GM18873 (cell line): ENCODE data around the gene COL4A2.
"Not testable (repeated sequence)": the region's sequence is repeated elsewhere in the genome, so short reads cannot be mapped to it uniquely, and the experiment has no call there.

ENCODE experiments used
- ATAC-seq: cut with Tn5 transposase; IDR thresholded peaks from one replicate; pipeline ENCODE4 v1.9.1; 2021; ENCODE audit warnings: mild to moderate bottlenecking, moderate library complexity, moderate number of reproducible peaks; ENCODE audit not compliant: unreplicated experiment, low FRiP score

COL4A2 gene

DNA sequence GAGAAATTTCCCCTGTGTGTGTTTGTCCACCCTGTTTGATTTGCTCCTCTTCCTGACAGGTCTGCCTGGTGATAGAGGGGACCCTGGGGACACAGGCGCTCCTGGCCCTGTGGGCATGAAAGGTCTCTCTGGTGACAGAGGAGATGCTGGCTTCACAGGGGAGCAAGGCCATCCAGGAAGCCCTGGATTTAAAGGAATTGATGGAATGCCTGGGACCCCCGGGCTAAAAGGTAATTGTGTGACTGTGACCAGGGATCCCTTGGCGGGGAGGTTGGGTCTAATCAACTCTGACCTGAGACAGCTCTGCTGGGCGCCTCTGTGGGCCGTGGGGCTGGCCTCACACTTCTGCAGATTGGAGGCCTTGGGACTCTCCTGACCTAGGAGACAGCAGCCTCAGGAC lies 173.1 kb downstream of the COL4A2 start:
- ATAC-seq: no peak

DNA sequence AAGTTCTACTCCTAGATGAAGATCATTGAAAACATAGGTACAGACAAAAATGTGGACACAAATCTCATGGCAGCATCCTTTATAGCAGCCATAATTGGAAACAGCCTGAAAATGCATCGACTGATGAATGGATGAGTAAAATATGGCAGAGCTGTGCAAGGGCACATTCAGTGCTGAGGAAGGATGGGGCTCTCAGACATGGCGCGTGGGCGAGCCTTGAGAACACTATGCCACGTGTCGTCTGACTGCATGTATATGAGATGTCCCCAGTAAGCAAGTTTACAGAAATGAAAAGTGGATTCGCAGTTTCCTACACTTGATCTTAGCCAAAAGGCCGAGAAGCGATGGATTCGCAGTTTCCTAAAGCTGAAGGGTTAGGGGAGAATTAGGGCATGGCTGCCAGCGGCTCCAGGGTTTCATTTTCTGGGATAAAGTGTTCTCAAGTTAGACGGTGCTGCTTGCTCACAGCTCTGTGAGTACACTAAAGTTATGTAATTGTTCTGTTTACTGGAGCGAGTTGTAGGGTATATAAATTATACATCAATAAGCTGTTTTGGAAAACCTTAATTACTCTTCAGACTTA lies 176.4 kb downstream of the COL4A2 start:
- ATAC-seq: no peak

DNA sequence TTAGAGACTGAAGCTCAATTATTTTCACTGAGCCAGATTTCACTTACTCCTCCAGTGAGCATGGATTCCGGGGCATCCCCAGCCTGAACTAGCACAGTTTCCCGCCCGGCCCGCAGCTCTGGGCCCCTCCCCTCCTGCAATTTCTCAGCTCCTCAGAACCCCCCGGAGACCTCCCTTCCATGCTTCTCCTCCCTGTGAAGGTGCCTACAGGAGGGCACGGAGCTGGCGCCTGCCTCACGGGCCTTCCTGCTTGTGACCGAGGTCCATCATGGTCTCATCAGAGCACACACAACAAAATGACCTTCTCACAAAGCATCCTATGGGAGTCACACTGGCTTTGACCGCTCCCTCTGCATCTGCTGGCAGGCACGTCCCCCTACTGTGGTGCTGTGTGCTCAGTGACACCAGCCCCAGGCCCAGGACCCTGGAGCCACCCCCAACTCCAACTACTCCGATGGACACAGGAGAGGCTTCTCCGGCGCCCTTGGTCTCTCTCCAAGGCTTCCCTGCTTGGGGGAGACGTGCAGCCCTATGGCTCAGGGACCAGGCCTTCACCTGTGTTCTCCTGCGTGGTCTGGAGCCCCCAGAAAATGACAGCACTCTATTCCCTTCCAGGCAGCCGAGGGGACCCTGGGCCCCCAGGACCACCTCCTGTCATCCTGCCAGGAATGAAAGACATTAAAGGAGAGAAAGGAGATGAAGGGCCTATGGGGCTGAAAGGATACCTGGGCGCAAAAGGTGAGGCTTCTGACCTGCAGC lies 177.4 kb downstream of the COL4A2 start:
- ATAC-seq: no peak

DNA sequence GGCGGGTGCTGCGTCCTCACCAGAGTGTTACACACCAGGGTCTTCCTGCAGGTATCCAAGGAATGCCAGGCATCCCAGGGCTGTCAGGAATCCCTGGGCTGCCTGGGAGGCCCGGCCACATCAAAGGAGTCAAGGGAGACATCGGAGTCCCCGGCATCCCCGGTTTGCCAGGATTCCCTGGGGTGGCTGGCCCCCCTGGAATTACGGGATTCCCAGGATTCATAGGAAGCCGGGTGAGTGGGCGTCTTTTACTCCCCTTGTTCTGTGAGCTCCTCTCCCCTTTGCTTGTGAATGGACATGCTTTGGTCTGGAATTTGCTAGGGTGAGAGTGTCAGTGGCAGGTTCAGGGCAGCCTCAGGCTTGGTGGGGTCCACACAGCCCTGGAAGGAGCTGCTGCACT lies 178.5 kb downstream of the COL4A2 start:
- no peak for ATAC-seq

DNA sequence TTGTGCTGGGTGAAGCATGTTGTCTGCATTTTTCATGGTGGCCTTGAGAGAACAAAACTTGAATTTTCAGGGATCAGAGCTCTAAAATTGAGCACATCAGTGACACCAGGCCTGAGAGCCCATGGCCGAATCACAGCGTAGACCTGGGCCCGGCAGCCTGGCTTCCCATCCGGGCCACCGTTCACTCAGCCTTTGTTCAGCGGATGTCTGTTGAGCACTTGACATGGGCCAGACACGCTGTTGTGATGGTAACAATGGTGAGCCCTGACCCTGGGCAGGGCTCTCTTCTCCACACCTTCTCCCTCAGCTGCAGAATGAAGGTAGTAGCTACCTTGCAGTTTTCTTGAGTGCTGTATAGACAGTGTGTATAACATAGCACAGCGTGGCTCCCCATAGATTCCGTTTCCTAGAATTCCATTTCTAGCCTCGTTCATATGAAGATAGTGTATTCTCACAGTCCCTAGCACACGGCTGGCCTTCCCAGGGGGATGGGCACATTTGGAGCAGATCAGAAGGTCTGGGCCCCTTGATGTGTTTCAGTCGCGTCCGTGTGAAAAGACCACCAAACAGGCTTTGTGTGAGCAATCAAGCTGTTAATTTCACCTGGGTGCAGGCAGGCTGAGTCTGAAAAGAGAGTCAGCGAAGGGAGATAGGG lies 179.1 kb downstream of the COL4A2 start:
- no peak for ATAC-seq

DNA sequence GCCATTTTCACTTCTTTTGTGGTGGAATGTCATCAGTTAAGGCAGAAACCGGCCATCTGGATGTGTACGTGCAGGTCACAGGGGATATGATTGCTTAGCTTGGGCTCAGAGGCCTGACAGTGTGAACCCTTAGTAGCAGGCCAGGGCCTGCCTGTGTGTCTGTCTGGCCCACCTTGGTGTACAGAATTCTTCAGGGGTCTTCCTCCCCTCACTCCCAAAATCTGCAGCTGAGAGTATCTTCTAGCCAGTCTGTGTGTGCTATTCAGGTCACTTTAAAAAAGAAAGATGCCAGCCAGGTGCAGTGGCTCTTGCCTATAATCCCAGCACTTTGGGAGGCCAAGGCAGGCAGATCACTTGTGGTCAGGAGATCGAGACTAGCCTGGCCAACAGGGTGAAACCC lies 179.8 kb downstream of the COL4A2 start:
- ATAC-seq: not testable (repeated sequence)

DNA sequence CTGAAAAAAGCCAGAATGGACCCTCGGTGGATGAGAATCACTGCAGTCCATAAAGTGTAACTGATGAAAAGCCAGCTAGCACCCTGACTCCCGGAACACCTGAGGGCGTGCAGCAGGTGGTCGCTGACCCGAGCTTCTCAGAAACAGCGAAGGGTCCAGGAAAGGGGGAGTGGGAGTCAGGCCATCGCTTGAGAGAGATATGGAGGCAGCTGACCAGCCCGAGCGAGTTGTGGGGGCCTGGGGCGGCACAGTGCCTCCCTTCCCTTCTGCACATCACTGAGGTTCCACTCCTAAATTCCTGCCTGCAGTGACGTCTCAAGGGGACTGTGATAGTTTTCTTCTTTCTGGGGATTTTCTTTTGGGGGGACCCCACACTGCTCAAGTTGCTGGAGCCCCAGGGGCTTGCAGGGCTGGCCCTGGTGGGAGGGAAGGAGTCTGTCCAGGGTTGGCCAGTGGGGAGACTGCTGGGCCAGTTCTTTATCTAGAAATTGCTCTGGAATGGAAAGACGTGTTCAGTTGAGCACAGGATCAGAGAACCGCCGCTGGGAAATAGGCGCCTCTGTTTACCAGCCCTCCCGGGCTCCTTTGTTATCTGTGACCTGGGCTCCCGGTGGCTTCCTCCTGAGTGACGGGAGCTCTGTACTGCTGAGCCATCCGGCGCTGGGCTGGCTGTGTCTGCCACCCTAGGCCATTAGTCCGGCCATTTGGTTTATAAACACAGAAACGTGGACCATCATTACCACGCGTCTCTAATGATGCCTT lies 183.1 kb downstream of the COL4A2 start:
- no peak for ATAC-seq

DNA sequence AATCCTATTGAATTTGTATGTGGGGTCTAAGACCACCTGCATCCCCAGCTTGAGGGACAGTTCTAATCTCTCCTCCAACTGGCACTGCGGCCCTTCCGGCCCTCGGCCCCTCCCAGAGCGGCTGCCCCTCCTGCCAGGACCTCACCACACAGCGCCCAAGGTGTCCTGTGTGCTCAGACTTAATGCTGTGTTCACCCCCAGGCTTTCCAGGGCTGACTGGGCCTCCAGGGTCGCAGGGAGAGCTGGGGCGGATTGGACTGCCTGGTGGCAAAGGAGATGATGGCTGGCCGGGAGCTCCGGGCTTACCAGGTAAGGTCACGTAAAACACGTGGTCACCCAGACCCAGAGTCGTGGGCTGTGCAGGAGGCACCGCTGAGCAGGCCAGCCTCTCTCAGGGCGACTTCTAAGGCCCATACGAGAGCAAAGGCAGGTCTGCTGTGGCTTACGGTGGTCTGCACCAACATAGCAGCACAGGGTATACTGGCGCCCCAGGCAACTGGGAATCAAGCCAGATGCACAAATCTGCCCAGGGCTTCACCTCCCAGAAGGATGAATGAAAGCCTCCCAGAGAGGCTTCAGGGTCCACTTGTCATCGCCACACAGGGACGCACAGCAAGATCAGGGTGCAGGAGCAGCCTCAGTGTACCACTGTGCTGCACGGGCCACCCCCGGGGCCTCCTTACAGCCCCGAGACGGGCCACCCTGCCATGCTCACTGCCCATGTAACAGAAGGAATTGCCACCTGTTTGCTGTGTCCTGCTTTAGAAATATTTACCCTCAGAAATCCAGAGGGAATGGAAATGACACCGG lies 185.0 kb downstream of the COL4A2 start:
- ATAC-seq: no peak

DNA sequence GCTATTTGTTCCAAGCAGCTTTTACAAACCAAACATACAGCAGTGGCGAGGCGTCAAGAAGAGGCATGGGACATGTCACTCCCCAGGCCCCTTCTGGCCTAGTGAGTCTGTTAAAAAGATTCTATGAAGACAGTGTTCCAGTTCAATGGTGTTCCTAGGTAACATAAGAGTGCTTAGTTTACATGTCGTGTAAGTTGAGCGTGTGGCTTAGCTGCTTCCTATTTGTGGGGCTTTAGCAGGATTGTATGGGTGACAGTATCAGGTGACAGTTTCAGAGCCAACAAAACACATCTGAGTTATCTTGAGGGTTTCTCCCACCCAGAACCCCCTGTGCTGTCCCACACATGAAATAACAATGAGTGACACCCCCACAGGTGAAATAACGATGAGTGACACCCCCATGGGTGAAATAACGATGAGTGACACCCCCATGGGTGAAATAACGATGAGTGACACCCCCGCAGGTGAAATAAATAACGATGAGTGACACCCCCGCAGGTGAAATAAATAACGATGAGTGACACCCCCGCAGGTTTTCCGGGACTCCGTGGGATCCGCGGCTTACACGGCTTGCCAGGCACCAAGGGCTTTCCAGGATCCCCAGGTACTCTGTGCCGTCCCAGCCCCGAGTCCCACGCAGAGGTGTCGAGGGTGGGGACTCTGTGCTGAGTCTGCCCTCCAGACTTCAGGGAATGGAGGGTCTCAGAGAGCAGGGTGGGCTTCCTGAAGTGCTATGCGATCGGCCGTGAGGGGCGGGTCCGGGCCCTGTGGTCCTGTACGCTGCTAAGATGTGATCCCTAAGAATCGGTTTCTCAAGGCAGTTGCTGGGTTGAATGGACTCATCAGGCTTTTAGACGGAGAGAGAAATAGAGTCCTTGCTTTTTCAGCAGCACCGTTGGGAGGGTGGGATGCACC lies 185.9 kb downstream of the COL4A2 start:
- no peak for ATAC-seq

DNA sequence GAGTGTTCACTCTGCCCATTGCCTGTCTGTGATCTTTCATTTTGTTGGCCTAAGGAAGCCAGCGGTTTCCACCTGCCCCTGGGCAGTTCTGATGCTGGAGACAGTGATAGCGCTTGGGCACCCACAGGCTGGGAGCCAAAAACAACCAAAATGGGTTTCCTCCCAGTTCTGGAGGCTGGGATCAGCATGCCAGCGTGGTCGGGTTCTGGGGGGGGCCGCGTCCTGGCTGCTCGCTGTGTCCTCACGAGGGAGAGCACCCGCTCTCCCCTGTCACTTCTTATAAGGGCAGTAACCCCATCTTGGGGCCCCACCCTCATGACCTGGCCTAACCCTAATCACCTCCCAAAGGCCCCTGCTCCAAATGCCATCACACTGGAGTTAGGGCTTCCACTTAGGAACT lies 186.5 kb downstream of the COL4A2 start:
- ATAC-seq: no peak

DNA sequence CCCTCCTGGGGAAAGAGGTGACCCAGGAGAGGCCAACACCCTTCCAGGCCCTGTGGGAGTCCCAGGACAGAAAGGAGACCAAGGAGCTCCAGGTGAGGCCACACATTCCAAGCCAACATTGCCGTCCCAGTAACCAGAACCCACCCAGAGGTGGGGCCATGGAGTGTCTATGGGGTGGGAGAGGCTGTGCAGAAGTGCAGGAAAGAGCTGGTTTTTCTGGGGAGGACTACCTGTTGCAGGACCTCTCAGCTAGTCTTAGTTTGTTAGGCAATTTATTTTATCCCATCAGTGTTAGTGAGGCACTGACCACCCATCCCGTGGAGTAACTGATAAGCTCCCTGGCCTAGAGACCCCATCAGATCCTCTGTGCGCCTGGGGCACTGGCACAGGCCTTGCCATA lies 188.3 kb downstream of the COL4A2 start:
- no peak for ATAC-seq

DNA sequence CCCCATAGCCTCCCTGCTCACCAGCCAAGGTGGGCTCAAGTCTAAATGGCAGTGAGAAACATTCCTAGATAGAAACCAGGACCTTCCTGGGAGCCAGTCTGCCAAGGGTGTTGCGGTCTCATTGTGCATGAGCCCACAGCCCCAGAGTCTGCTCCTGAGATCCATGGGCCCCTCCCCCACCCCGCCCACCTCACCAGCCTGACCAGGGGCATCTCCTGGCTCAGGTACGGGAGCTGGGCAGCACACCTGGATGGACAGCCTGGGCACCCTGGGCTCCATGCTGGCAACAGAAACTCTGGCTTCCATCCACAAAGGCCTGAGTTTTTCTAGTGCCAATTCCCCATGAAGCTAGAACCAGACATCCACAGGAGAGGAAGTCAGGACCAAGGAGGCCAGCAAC lies 188.8 kb downstream of the COL4A2 start:
- no peak for ATAC-seq

DNA sequence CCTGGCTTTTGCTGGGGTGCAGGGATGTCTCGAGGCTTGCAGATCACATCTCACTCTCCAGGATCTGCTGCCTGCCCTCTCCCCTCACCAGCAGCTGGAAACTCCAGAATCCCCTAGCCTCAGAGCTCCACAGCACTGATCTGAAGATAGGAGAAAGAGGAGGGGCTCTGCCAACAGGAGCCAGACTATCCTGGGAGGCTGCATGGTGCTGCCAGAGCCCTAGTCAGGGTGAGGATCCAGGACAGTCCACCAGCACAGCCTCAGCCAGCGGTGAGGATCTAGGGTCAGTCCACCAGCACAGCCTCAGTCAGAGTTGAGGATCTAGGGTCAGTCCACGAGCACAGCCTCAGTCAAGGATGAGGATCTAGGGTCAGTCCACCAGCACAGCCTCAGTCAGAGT lies 189.2 kb downstream of the COL4A2 start:
- no peak for ATAC-seq

DNA sequence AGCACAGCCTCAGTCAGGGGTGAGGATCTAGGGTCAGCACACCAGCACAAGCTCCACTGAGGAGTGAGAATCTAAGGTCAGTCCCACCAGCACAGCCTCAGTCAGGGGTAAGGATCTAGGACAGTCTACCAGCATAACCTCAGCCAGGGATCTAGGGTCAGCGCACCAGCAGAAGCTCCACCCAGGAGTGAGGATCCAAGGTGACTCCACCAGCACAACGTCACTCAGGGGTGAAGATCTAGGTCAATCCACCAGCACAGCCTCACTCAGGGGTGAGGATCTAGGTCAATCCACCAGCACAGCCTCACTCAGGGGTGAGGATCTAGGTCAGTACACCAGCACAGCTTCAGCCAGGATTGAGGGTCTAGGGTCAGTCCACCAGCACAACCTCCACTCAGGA lies 189.9 kb downstream of the COL4A2 start:
- no peak for ATAC-seq

DNA sequence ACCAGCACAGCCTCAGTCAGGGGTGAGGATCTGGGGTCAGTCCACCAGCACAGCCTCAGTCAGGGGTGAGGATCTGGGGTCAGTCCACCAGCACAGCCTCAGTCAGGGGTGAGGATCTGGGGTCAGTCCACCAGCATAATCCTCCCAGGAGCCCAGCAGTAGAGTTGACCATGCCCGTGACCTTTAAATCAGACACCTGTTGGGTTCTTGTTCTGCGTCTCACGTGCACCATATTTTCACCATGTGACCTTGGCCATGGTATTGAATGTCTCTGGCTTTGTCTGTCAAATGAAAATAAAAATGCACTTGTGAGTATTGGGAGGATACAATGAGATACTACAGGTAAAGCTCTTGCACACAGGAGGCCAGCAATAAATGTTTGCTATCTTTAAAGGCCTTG lies 190.8 kb downstream of the COL4A2 start:
- not testable (repeated sequence) for ATAC-seq

DNA sequence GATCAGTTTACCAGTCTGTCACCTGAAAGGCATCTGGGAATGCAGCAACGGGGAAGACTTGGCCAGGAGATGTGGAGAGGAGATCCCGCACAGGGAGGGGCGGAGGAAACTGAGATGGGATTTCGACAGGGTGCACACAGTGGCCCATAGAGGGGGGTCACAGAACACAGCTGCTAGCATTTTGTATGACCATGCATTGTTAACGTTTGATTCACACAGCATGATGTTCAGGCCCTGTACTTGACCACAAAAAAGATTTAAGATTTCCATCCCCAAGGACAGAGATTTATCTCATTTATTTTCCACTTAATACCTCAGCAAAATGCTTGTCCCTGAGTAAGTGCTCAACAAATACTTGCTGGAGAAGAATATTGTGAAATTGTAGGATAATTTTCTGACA lies 191.2 kb downstream of the COL4A2 start:
- no peak for ATAC-seq

DNA sequence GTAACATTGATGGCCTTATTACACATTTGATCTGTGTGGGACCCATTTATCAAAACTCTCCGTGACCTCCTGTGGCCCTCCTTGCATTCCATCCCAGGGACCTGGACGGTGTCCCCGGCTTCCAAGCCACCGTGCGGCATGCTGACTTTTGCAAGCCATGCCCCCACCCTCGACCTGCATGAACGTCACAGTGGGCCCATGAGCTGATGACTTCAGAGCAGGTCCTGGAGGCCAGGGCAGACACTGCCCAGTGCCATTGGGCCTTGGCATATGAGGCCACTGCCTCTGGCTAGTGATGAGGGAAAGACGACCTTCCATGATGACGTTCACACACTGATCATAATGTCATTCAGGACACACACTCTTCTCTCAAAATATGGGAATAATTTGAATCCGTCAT lies 191.7 kb downstream of the COL4A2 start:
- ATAC-seq: no peak

DNA sequence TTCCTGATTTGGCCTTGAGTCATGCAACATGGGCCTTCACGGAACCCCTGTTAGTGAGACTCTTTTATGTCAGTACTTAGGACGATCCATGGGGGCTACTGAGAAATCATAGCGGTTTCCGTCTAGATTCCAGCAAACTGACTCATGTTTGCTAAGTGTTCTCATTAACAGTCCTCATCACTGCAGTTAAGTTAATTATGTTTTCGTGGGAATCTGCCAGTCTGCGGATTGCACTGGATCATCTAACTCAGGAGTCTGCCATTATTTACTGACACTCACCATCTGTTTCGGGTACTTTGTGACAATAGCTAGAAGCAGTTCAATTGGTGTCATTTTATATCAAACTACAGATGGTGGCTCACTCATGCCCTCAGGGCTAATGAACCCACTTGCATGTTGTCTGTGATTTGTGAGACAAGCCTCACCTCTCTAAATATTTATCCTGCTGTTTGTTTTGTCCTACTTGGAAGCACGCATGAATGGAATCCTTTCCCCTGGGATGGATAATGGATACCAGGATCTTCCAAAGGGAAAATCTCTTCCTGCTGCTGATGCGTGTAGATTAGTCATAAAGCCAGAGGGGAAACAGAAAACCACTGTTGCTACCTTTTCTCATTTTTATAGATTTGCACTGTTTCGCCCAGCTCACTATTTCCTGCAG lies 192.7 kb downstream of the COL4A2 start:
- ATAC-seq: no peak

DNA sequence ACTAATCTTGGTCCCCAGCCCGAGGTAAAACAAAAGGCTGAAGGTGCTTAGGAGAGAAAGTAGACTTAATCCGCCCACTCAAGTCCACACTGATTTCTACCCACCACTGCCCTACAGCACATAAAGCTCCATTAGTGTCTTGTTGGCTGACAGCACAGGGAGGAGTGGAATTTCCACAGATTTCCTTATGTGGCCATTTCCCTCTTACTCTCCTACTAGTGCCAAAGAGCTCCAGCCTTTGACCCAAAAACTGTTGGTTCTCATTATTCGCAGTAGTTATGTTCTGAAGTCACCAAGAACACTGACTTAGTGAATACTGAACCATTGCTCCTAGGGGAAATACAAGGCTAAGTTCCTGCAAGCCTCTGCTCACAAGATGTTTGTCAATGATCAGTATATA lies 193.3 kb downstream of the COL4A2 start:
- no peak for ATAC-seq
